ENCODE measurements around the gene SLC24A4. TPM values are rescaled to one million over a fixed set of nuclear protein-coding genes. Genes with fewer than 3 reads are reported as not detected.

SLC24A4 gene
- total RNA-seq, 1 donor from 2014 or later: not detected

GRCh38 chr14:92353447-92353846 is 30.5 kb downstream of the SLC24A4 start:
- Mint-ChIP-seq H3K36me3 (no peaks in the 10 kb centered on the region), H3K4me3 (no peak overlapping the region), H3K27ac (no peak overlapping the region), H3K27me3 (ENCODE audit: low read depth) (peaks cover 61% of the 10 kb centered on the region), H3K4me1 (no peaks in the 10 kb centered on the region), H3K9me3 (no peaks in the 10 kb centered on the region)
- no peak for DNase-seq (ENCODE audit: low spot score in 2 of 2, unreplicated experiment in 2 of 2)
- no peak for TF ChIP-seq CTCF (IDR thresholded peaks at IDR 0.05; ENCODE audit: unreplicated experiment)

GRCh38 chr14:92356677-92357076 is 33.7 kb downstream of the SLC24A4 start:
- no peak overlapping the region for H3K4me3 Mint-ChIP-seq
- no peak for DNase-seq (ENCODE audit: low spot score in 2 of 2, unreplicated experiment in 2 of 2)
- no peak for TF ChIP-seq CTCF (IDR thresholded peaks at IDR 0.05; ENCODE audit: unreplicated experiment)
- H3K36me3 Mint-ChIP-seq: no peaks in the 10 kb centered on the region
- H3K27ac Mint-ChIP-seq: no peak overlapping the region
- H3K9me3 Mint-ChIP-seq: no peaks in the 10 kb centered on the region
- H3K27me3 Mint-ChIP-seq (ENCODE audit: low read depth): peaks cover 51% of the 10 kb centered on the region
- H3K4me1 Mint-ChIP-seq: no peaks in the 10 kb centered on the region

GRCh38 chr14:92360651-92361370 is 37.8 kb downstream of the SLC24A4 start:
- no peak for DNase-seq (ENCODE audit: low spot score in 2 of 2, unreplicated experiment in 2 of 2)
- Mint-ChIP-seq H3K4me1 (no peaks in the 10 kb centered on the region), H3K9me3 (no peaks in the 10 kb centered on the region), H3K27me3 (ENCODE audit: low read depth) (peaks cover 66% of the 10 kb centered on the region), H3K36me3 (no peaks in the 10 kb centered on the region), H3K27ac (no peak overlapping the region), H3K4me3 (no peak overlapping the region)
- TF ChIP-seq CTCF (IDR thresholded peaks at IDR 0.05; ENCODE audit: unreplicated experiment): no peak

GRCh38 chr14:92362781-92363235 is 39.8 kb downstream of the SLC24A4 start:
- Mint-ChIP-seq H3K27me3 (ENCODE audit: low read depth) (peaks cover 59% of the 10 kb centered on the region), H3K9me3 (no peaks in the 10 kb centered on the region), H3K36me3 (no peaks in the 10 kb centered on the region), H3K4me1 (no peaks in the 10 kb centered on the region), H3K4me3 (no peak overlapping the region), H3K27ac (no peak overlapping the region)
- no peak for TF ChIP-seq CTCF (IDR thresholded peaks at IDR 0.05; ENCODE audit: unreplicated experiment)
- DNase-seq (ENCODE audit: low spot score in 2 of 2, unreplicated experiment in 2 of 2): no peak

- H3K36me3 Mint-ChIP-seq: no peaks in the 10 kb centered on the region
- no peaks in the 10 kb centered on the region for H3K9me3 Mint-ChIP-seq
- H3K27me3 Mint-ChIP-seq (ENCODE audit: low read depth): peaks cover 68% of the 10 kb centered on the region
- H3K27ac Mint-ChIP-seq: no peak overlapping the region
- TF ChIP-seq CTCF (IDR thresholded peaks at IDR 0.05; ENCODE audit: unreplicated experiment): no peak
- no peak overlapping the region for H3K4me3 Mint-ChIP-seq
- DNase-seq (ENCODE audit: low spot score in 2 of 2, unreplicated experiment in 2 of 2): no peak
- no peaks in the 10 kb centered on the region for H3K4me1 Mint-ChIP-seq
These were observed 43.3 kb downstream of the SLC24A4 start for GRCh38 chr14:92366237-92366636.
